ENCODE measurements around the gene KIF21B. TPM values are rescaled to one million over a fixed set of nuclear protein-coding genes. Genes with fewer than 3 reads are reported as not detected.

Gene KIF21B
- total RNA-seq, 4 donors from 2014 or later = 0.29 to 11.3 (median 2.4) TPM

DNA sequence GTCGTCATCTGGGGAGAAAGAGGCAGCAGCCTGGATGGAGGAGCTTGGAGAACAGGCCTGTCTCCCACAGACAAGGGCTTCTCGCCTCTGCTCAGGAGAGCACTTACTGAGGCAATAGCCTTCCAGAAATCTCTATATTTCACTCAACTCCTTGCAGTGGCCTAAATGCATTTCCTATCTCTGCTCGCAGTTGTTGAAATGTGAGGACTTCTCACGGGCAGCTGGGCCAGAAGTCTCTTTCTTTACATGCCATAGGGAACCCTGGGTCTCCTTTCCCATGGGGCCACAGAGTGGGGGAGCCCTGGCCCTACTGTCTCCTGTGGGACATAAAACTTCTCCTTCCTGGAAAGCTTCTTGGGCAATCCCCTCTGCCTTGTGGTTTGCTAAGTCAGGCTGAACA, 43.5 kb upstream of the KIF21B start:
- Histone ChIP-seq H3K9me3 (no peaks in the 10 kb centered on the region), H3K4me3 (no peak overlapping the region), H3K27ac (no peak overlapping the region), H3K36me3 (no peaks in the 10 kb centered on the region), H3K4me1 (no peaks in the 10 kb centered on the region), H3K27me3 (no peaks in the 10 kb centered on the region)
- intact Hi-C loops (cut with DNase I; ENCODE audit: low total_unique reads) = no loop called here
- DNase-seq = no peak
- TF ChIP-seq POLR2A (IDR thresholded peaks at IDR 0.05) = no peak
- TF ChIP-seq, protein P1, sequence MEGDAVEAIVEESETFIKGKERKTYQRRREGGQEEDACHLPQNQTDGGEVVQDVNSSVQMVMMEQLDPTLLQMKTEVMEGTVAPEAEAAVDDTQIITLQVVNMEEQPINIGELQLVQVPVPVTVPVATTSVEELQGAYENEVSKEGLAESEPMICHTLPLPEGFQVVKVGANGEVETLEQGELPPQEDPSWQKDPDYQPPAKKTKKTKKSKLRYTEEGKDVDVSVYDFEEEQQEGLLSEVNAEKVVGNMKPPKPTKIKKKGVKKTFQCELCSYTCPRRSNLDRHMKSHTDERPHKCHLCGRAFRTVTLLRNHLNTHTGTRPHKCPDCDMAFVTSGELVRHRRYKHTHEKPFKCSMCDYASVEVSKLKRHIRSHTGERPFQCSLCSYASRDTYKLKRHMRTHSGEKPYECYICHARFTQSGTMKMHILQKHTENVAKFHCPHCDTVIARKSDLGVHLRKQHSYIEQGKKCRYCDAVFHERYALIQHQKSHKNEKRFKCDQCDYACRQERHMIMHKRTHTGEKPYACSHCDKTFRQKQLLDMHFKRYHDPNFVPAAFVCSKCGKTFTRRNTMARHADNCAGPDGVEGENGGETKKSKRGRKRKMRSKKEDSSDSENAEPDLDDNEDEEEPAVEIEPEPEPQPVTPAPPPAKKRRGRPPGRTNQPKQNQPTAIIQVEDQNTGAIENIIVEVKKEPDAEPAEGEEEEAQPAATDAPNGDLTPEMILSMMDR (IDR thresholded peaks at IDR 0.05) = no peak

DNA sequence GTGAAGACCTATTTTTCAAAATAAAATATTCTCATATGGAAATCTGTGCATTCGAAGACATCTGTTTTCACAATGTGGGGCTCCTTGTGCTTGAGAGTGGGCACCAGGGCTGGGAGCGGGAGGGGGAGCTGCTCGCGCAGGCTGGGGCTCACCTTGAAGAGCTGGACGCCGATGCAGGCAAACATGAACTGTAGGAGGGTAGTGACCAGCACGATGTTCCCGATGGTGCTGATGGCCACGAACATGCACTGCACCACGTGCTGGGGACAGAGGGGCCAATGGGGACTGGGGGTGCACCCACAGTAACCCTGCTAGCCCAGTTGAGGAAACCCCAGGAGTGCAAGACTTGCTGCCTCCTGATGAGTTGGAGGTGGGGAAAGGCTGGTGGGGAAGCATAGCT, 42.2 kb upstream of the KIF21B start:
- H3K9me3 ChIP-seq = no peaks in the 10 kb centered on the region
- H3K4me1 ChIP-seq = no peaks in the 10 kb centered on the region
- intact Hi-C loops (cut with DNase I; ENCODE audit: low total_unique reads) = no loop called here
- no peak overlapping the region for H3K27ac ChIP-seq
- H3K27me3 ChIP-seq = no peaks in the 10 kb centered on the region
- no peak for DNase-seq
- H3K36me3 ChIP-seq = no peaks in the 10 kb centered on the region
- no peak for TF ChIP-seq POLR2A (IDR thresholded peaks at IDR 0.05)
- TF ChIP-seq, protein P1 (IDR thresholded peaks at IDR 0.05) = no peak
- H3K4me3 ChIP-seq = no peak overlapping the region

DNA sequence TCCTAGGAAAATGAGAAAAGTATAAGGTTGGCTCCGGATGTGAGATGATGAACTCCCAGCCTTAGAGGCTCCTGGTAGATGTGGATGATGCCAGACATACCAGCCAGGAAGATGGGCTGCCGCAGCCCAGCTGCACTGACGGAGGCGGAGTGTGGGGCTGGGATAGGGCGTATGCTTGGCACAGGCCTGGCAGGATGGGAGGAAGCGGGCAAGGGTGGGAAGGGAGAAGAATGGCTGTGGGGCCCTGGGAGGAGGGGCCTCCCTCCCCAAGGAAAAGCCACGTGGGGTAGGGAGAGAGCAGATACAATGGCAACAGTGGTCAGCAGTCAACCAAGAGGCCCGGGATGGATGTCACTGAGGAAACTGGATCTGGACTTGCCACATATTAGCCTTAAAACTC, 41.3 kb upstream of the KIF21B start:
- Histone ChIP-seq H3K4me1 (no peaks in the 10 kb centered on the region), H3K4me3 (no peak overlapping the region), H3K36me3 (no peaks in the 10 kb centered on the region), H3K9me3 (no peaks in the 10 kb centered on the region), H3K27ac (no peak overlapping the region), H3K27me3 (no peaks in the 10 kb centered on the region)
- intact Hi-C loops (cut with DNase I; ENCODE audit: low total_unique reads) = no loop called here
- TF ChIP-seq POLR2A (IDR thresholded peaks at IDR 0.05) = no peak
- TF ChIP-seq, protein P1 (IDR thresholded peaks at IDR 0.05) = no peak
- DNase-seq = no peak

DNA sequence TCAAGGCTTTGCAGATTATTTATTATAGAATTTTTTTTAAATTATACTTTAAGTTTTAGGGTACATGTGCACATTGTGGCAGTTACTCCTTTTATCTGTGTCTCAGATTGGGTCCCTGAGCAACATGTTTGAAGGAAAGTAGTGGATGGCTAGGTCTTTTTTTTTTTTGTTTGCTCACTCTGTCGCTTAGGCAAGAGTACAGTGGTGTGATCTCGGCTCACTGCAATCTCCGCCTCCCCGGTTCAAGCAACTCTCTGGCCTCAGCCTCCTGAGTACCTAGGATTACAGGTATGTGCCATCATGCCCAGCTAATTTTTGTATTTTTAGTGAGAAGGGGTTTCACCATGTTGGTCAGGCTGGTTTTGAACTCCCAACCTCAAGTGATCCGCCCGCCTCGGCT, 39.6 kb upstream of the KIF21B start:
- Histone ChIP-seq H3K4me1 (no peaks in the 10 kb centered on the region), H3K9me3 (no peaks in the 10 kb centered on the region), H3K27me3 (no peaks in the 10 kb centered on the region), H3K27ac (no peak overlapping the region), H3K4me3 (no peak overlapping the region), H3K36me3 (no peaks in the 10 kb centered on the region)
- TF ChIP-seq, protein P1 (IDR thresholded peaks at IDR 0.05) = no peak
- TF ChIP-seq POLR2A (IDR thresholded peaks at IDR 0.05) = no peak
- DNase-seq = no peak
- intact Hi-C loops (cut with DNase I; ENCODE audit: low total_unique reads) = no loop called here

DNA sequence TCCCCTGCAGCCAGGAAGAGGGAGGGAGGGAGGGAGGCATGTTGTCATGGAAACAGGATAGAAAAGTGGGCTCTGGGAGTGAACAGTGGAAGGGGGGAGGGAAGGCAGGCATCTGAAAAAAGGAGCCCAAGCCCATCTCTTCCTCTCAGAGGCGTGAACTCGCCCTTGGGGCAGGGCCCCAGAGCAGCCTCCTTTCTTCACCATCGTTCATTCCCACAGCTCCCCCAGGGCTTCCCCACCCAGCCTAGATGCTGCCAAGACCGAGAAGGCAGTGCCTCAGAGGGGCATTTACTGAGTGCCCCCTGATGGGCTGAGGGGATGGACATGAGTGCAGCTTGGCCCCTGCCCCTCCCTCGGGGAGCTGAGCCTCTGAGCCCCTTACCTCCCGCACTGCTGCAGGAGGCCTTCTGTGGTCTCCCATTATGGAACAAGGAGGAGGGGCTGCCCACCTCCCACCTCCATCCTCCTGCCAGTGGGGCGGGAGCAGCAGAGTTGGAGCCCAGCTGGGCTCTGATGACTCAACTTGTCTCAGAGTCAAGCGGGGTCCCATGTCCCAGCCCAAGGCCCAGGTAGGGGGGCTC, 39.1 kb upstream of the KIF21B start:
- Histone ChIP-seq H3K4me3 (no peak overlapping the region), H3K27ac (no peak overlapping the region), H3K9me3 (no peaks in the 10 kb centered on the region), H3K27me3 (no peaks in the 10 kb centered on the region), H3K4me1 (no peaks in the 10 kb centered on the region), H3K36me3 (no peaks in the 10 kb centered on the region)
- intact Hi-C loops (cut with DNase I; ENCODE audit: low total_unique reads) = no loop called here
- TF ChIP-seq, protein P1 (IDR thresholded peaks at IDR 0.05) = no peak
- TF ChIP-seq POLR2A (IDR thresholded peaks at IDR 0.05) = no peak
- DNase-seq = no peak

All from uterus (tissue), 4 donors.